H9 (cell line): ENCODE results near the gene RPL12. TPM values are rescaled to one million over a fixed set of nuclear protein-coding genes. Genes with fewer than 3 reads are reported as not detected.

Experiments
- DNase-seq: peaks from one replicate; pipeline ENCODE4 v3.0.0-alpha.2; 2017
- H2AFZ ChIP-seq: one replicate; pipeline ENCODE4 v1.6.1; 2013; ENCODE audit warnings: mild to moderate bottlenecking, low read length, control low read depth, moderate library complexity
- H2AK5ac ChIP-seq: 2 replicates; pipeline ENCODE4 v1.6.1; 2013; ENCODE audit warnings: low read length, control low read depth, mixed read lengths; ENCODE audit not compliant: insufficient read length
- H2BK120ac ChIP-seq: one replicate; pipeline ENCODE4 v1.6.1; 2013; ENCODE audit warnings: low read depth, mild to moderate bottlenecking, low read length, control low read depth, inconsistent platforms; ENCODE audit not compliant: poor library complexity, severe bottlenecking
- H2BK12ac ChIP-seq: 2 replicates; pipeline ENCODE4 v1.6.1; 2013; ENCODE audit warnings: low read length, control low read depth, mixed read lengths, low read depth; ENCODE audit not compliant: insufficient read length
- H2BK15ac ChIP-seq: 2 replicates; pipeline ENCODE4 v1.6.1; 2013; ENCODE audit warnings: low read depth, low read length, control low read depth
- H2BK20ac ChIP-seq: one replicate; pipeline ENCODE4 v1.6.1; 2013; ENCODE audit warnings: low read depth, mild to moderate bottlenecking, low read length, control low read depth, inconsistent platforms; ENCODE audit not compliant: poor library complexity, severe bottlenecking
- H2BK5ac ChIP-seq: 2 replicates; pipeline ENCODE4 v1.6.1; 2013; ENCODE audit warnings: low read length, control low read depth, mixed read lengths; ENCODE audit not compliant: insufficient read length
- H3K14ac ChIP-seq: 2 replicates; pipeline ENCODE4 v1.6.1; 2013; ENCODE audit warnings: low read length, control low read depth; ENCODE audit not compliant: insufficient read depth
- H3K18ac ChIP-seq: 2 replicates; pipeline ENCODE4 v1.6.1; 2013; ENCODE audit warnings: low read depth, mild to moderate bottlenecking, mixed read lengths, low read length, control low read depth; ENCODE audit not compliant: insufficient read length
- H3K23ac ChIP-seq: 2 replicates; pipeline ENCODE4 v1.6.1; 2013; ENCODE audit warnings: low read length, control low read depth, mixed read lengths, low read depth; ENCODE audit not compliant: insufficient read length
- H3K23me2 ChIP-seq: 2 replicates; pipeline ENCODE4 v1.6.1; 2013; ENCODE audit warnings: low read depth, mild to moderate bottlenecking, mixed read lengths, low read length, control low read depth; ENCODE audit not compliant: insufficient read length, poor library complexity, severe bottlenecking
- H3K27ac ChIP-seq: 2 replicates; pipeline ENCODE4 v1.5.1; 2013; ENCODE audit warnings: low read length, control low read depth, mixed read lengths, low read depth; ENCODE audit not compliant: insufficient read length
- H3K27me3 ChIP-seq: 2 replicates; pipeline ENCODE4 v1.6.1; 2013; ENCODE audit warnings: low read length, control low read depth, inconsistent platforms; ENCODE audit not compliant: insufficient read depth
- H3K4ac ChIP-seq: 2 replicates; pipeline ENCODE4 v1.6.1; 2013; ENCODE audit warnings: low read depth, mild to moderate bottlenecking, control low read depth, inconsistent platforms, low read length, moderate library complexity
- H3K4me1 ChIP-seq: 2 replicates; pipeline ENCODE4 v1.6.1; 2013; ENCODE audit warnings: low read length, control low read depth, inconsistent platforms; ENCODE audit not compliant: insufficient read depth
- H3K4me2 ChIP-seq: 2 replicates; pipeline ENCODE4 v1.6.1; 2013; ENCODE audit warnings: low read length, control low read depth, mixed read lengths; ENCODE audit not compliant: insufficient read length, insufficient read depth
- H3K56ac ChIP-seq: 2 replicates; pipeline ENCODE4 v1.6.1; 2013; ENCODE audit warnings: low read depth, mild to moderate bottlenecking, mixed read lengths, low read length, control low read depth; ENCODE audit not compliant: insufficient read length
- H3K79me1 ChIP-seq: 2 replicates; pipeline ENCODE4 v1.6.1; 2013; ENCODE audit warnings: low read depth, mild to moderate bottlenecking, moderate library complexity, low read length, control low read depth, inconsistent platforms; ENCODE audit not compliant: insufficient read depth, poor library complexity, severe bottlenecking
- H3K79me2 ChIP-seq: 2 replicates; pipeline ENCODE4 v1.6.1; 2013; ENCODE audit warnings: low read length, control low read depth, inconsistent platforms; ENCODE audit not compliant: insufficient read depth
- H3K9ac ChIP-seq: 2 replicates; pipeline ENCODE4 v1.6.1; 2013; ENCODE audit warnings: low read length, control low read depth, mixed read lengths; ENCODE audit not compliant: insufficient read length; ENCODE audit errors: extremely low read depth
- H3K9me3 ChIP-seq: one replicate; pipeline ENCODE4 v1.6.1; 2013; ENCODE audit warnings: low read depth, low read length, inconsistent platforms; ENCODE audit not compliant: control insufficient read depth
- H3T11ph ChIP-seq: one replicate; pipeline ENCODE4 v1.6.1; 2013; ENCODE audit warnings: mild to moderate bottlenecking, low read length, control low read depth, inconsistent platforms
- H4K20me1 ChIP-seq: one replicate; pipeline ENCODE4 v1.6.1; 2013; ENCODE audit not compliant: control insufficient read depth, insufficient read length, insufficient read depth
- H4K5ac ChIP-seq: 2 replicates; pipeline ENCODE4 v1.6.1; 2013; ENCODE audit warnings: low read depth, mild to moderate bottlenecking, mixed read lengths, low read length, control low read depth; ENCODE audit not compliant: insufficient read length
- H4K8ac ChIP-seq: replicated peaks from 2 replicates; pipeline ENCODE4 v1.6.1; 2013; ENCODE audit warnings: low read length, control low read depth, mixed read lengths, low read depth; ENCODE audit not compliant: insufficient read length
- H4K91ac ChIP-seq: 2 replicates; pipeline ENCODE4 v1.6.1; 2013; ENCODE audit warnings: low read depth, mild to moderate bottlenecking, moderate library complexity, mixed read lengths, low read length, control low read depth; ENCODE audit not compliant: insufficient read length
- H3K27ac Mint-ChIP-seq, 3 experiments: 2 replicates in 2 of 3; 3 replicates in 1 of 3; pipeline ENCODE4 v1.8.0; 2020 to 2021; ENCODE audit warnings: mixed read lengths in 3 of 3, mild to moderate bottlenecking in 1 of 3, moderate library complexity in 1 of 3
- H3K27me3 Mint-ChIP-seq: 2 replicates; pipeline ENCODE4 v1.8.0; 2021; ENCODE audit warnings: low read depth, mild to moderate bottlenecking, moderate library complexity, mixed read lengths
- H3K36me3 Mint-ChIP-seq, 3 experiments: 2 replicates in 2 of 3; 3 replicates in 1 of 3; pipeline ENCODE4 v1.8.0; 2020 to 2021; ENCODE audit warnings: low read depth in 3 of 3, mixed read lengths in 3 of 3; ENCODE audit not compliant: insufficient read depth in 1 of 3
- H3K4me1 Mint-ChIP-seq, 2 experiments: 2 replicates each; pipeline ENCODE4 v1.8.0; 2020; ENCODE audit warnings: mixed read lengths in 2 of 2
- H3K4me3 Mint-ChIP-seq, 2 experiments: 2 replicates in 1 of 2; 3 replicates in 1 of 2; pipeline ENCODE4 v1.8.0; 2020 to 2021; ENCODE audit warnings: mild to moderate bottlenecking in 2 of 2, mixed read lengths in 2 of 2, moderate library complexity in 1 of 2
- H3K9me3 Mint-ChIP-seq, 2 experiments: 2 replicates in 1 of 2; 3 replicates in 1 of 2; pipeline ENCODE4 v1.8.0; 2020; ENCODE audit warnings: mild to moderate bottlenecking in 2 of 2, mixed read lengths in 2 of 2, moderate library complexity in 1 of 2
- WGBS: extraction: QIAGEN DNeasy Blood & Tissue Kit; methylation state at CpG from one replicate; pipeline ENCODE4 v1.1.7; 2013; ENCODE audit warnings: missing lambda C conversion rate, low lambda C conversion rate, mixed read lengths; ENCODE audit not compliant: insufficient read length; ENCODE audit errors: extremely low coverage; 5-methylcytosine and 5-hydroxymethylcytosine counted together
- total RNA-seq: library from RNA; stranded (reverse); gene quantifications from 2 replicates; pipeline ENCODE4 v1.2.1, GENCODE V29; 2021
- TF ChIP-seq, protein P1 (sequence below): fragments of 200-600 bp; sonication (generic); conservative IDR thresholded peaks from 3 replicates; pipeline ENCODE4 v1.8.0; 2021; ENCODE audit warnings: antibody characterized with exemption, mild to moderate bottlenecking

The RPL12 gene
- total RNA-seq, 1 experiment from 2014 or later = 1,710 TPM

GRCh38 chr9:127452691-127453090, 1.5 kb upstream of the RPL12 start:
- Histone ChIP-seq H3K23me2 (peaks cover 18% of the 10 kb centered on the region), H3K79me2 (peaks cover 20% of the 10 kb centered on the region; the same call in 1 of the 2 replicates), H4K5ac (no peak overlapping the region), H2BK20ac (no peak overlapping the region), H2BK5ac (no peak overlapping the region), H3K9me3 (no peaks in the 10 kb centered on the region), H3K4me1 (peaks cover 4% of the 10 kb centered on the region), H2BK12ac (no peak overlapping the region), H2BK120ac (no peak overlapping the region), H3K18ac (no peak overlapping the region), H4K8ac (no peak overlapping the region), H3K23ac (no peak overlapping the region), H2AFZ (no peak overlapping the region), H3K27me3 (no peaks in the 10 kb centered on the region), H2BK15ac (no peak overlapping the region), H4K91ac (no peak overlapping the region), H3K27ac (no peak overlapping the region), H3T11ph (no peak overlapping the region), H2AK5ac (no peak overlapping the region), H3K79me1 (peaks cover 2% of the 10 kb centered on the region), H3K9ac (no peak overlapping the region), H3K4ac (no peak overlapping the region), H3K56ac (no peak overlapping the region), H4K20me1 (no peaks in the 10 kb centered on the region), H3K14ac (no peak overlapping the region), H3K4me2 (peak overlapping the region; percentile 93)
- peaks cover 0 to 4% of the 10 kb centered on the region in 2 experiments; a peak in 4 of 5 replicates for H3K9me3 Mint-ChIP-seq
- TF ChIP-seq, protein P1, sequence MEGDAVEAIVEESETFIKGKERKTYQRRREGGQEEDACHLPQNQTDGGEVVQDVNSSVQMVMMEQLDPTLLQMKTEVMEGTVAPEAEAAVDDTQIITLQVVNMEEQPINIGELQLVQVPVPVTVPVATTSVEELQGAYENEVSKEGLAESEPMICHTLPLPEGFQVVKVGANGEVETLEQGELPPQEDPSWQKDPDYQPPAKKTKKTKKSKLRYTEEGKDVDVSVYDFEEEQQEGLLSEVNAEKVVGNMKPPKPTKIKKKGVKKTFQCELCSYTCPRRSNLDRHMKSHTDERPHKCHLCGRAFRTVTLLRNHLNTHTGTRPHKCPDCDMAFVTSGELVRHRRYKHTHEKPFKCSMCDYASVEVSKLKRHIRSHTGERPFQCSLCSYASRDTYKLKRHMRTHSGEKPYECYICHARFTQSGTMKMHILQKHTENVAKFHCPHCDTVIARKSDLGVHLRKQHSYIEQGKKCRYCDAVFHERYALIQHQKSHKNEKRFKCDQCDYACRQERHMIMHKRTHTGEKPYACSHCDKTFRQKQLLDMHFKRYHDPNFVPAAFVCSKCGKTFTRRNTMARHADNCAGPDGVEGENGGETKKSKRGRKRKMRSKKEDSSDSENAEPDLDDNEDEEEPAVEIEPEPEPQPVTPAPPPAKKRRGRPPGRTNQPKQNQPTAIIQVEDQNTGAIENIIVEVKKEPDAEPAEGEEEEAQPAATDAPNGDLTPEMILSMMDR = no peak
- peaks cover 44 to 58% (median 52%) of the 10 kb centered on the region in 3 experiments for H3K36me3 Mint-ChIP-seq
- no peak for DNase-seq
- peaks cover 26 to 34% of the 10 kb centered on the region in 2 experiments for H3K4me1 Mint-ChIP-seq
- peaks cover 2% of the 10 kb centered on the region for H3K27me3 Mint-ChIP-seq
- H3K27ac Mint-ChIP-seq = no peak overlapping the region
- H3K4me3 Mint-ChIP-seq = peak overlapping the region; percentile 96 to 99
- no CpG with 5 or more reads among the region's 4 CpGs for WGBS
